SU-DHL-6 (cell line): ENCODE measurements around the gene ELOVL6.

Source experiments
- CTCF ChIP-seq: fragments of 200-600 bp; sonication (generic); IDR thresholded peaks from one replicate; pipeline ENCODE4 v1.5.1; 2017; ENCODE audit warnings: antibody characterized with exemption, mild to moderate bottlenecking, low read length, moderate library complexity; ENCODE audit not compliant: insufficient read depth, poor library complexity, severe bottlenecking
- EZH2phosphoT487 ChIP-seq: fragments of 200-600 bp; sonication (generic), shearing (Covaris generic); conservative IDR thresholded peaks from 2 replicates; pipeline ENCODE4 v1.6.1; 2018; ENCODE audit warnings: mild to moderate bottlenecking, antibody characterized with exemption, low read length, moderate library complexity, mixed read lengths

GRCh38 chr4:110007217-110007616, 191.2 kb downstream of the ELOVL6 start:
- no peak for TF ChIP-seq CTCF
- no peak for TF ChIP-seq EZH2phosphoT487
